ENCODE data around the gene ASAP2. TPM values are rescaled to one million over a fixed set of nuclear protein-coding genes. Genes with fewer than 3 reads are reported as not detected.
A peak's percentile ranks its signal among the peaks of the same experiment; 100 is the strongest.
"Not testable (repeated sequence)": the region's sequence is repeated elsewhere in the genome, so short reads cannot be mapped to it uniquely, and the experiment has no call there.

Gene ASAP2
- polyA plus RNA-seq, 1 donor, result 18.8 TPM

DNA sequence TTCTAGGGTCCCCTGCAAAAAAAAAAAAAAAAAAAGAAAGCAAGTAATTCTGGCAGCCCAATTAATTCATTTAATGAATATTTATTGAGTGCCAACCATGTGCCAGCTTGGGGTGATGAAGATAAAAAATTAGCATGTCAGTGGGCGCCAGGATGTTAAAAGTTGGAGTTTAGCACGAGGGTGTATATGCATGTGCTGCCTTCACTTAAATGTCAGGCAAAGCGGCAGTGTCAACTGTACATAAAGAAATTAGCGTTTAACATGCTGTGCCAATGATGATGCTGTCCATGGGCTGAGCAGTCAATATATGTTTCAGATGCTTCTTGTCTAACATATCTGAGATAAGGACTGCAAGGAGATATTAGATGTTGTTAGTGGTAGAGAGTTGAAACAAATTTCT, 49.5 kb downstream of the ASAP2 start:
- DNase-seq, result no peak

DNA sequence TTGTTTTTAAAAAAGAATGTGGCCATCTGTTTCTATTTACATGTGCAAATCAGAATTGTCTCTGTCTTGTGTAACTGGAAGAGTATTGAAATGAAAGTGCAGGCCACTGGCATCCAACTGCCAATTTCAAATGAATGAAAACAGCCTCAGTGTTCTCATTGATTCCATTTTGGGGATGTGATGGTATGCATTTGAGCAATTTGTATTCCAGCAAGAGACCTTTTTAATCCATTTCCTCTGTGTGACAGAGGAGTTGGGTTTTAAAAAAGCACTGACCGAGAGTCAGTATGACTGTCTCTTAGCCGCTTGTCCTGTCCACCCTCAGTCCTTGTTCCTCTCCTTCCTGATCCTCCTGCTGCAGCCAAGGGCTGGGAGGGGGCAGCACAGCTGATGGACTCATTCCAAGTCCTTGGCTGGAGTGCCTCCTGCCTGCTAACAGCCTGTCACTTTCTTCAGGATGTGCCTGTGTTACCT, 50.0 kb downstream of the ASAP2 start:
- no peak for DNase-seq

DNA sequence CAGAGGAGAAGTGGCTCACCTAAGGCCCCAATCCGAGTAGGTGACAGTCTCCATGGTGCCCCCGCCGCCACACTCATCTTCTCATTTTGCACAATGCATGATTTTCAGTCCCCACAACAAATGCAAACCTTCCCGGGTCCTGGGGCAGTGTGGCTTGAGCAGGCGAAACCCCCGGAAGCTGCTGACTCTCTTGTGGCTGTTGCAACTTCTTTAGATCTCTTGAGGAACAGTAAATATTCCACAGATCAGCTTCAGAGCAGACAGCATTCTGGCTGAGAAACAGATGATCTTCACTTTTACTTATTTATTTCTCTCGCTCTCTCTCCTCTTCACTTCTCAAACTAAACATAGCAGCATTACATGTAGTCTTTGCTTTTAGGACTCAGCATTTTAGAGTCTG, 51.9 kb downstream of the ASAP2 start:
- no peak for DNase-seq

DNA sequence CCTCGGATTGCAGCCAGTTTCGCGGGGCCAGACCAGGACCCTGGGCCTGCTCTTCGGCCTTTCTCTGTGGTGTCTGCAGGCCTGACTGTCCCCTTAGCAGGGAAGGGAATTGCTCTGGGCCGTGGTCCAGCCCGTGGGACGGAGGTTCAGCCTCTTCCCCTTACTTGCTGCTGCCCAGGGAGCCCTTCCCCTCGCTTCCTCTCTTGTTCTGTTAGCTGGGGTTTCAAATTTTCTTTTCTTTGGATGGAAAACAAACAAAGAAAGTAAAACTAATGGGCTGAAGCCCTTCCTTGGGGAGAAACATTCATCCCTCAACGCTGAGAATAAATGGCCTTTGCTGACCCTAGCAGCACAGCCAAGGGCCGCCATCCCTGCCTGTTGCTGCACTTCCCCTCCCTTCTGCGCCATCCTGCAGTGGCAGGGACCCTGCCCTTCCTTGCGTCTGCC, 52.4 kb downstream of the ASAP2 start:
- DNase-seq, result peak; percentile 56

DNA sequence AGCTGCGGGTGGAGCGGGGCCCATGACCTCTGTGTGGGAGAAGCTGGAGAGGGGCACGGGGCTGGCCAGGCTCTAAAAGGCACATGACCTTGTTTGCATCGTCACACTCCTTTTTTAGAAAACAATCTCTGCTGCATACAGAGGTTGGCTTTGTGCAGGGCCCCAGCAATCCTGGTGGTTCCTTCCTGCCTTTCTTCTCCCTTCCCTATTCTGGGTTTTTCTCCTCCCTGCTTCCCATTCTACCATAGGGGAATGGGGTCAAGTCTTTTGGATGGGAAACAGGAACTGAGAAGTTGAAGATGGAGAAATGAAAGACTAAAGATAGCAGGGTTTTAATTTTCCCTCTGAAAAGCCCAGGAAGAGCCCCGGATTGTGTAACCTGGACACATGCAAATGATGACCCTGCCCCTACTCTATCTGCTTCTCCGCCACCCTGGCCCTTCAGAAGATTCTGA, 53.9 kb downstream of the ASAP2 start:
- DNase-seq, result no peak

DNA sequence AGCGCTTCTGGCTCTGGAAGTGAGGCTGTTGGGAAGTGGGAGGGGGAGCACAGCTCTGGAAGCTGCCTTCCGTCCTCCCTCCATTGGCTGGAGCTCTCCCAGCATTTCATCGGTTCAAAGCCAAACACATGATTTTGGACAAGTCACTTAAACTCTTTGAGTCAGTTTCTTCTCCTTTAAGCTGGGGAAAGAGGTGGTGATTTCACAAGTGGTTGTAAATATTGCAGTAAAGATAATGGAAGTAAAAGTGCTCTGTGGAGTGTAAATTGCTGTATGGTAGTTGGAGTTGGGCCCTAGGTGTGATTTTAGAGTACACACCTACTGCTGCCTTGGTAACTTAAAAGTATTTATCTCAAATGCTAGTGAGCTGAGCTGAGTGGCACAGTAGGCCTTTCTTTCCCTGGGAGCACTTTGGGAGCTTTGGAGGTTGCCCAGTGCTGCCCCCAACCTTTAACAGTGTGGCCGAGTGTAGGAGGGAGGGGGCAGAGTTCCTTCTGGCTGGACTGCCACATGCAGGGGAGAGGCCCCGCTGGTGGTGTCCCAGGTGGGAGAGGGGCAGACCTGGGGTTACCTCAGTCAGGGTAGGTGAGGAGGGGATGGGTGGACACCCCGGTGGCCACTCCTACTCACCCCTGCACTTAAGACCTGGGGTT, 54.7 kb downstream of the ASAP2 start:
- peak; percentile 82 for DNase-seq

DNA sequence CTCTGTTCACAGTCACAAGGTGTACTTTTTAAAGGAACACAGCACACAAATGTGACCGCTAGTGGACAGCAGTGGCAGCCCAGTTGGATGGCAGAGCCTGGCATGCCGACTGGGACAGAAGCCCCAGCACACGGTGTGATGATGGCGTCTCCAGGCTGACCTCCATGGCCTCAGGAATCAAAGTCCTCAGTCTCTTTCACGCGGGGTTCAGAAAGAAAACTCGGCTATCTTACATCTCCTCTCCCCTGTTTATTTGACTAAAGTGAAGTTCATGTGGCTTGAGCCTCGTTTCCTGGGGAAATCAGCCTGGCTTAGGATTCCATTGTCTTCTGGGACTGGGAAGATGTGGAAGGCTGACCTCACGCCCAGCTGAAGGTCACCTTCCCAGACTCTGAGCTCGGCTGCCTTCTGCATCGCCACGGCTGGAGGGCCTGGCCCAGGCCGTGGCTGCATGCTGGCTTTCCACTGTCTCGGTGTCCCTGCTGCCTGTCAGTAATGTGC, 56.1 kb downstream of the ASAP2 start:
- DNase-seq, result no peak

DNA sequence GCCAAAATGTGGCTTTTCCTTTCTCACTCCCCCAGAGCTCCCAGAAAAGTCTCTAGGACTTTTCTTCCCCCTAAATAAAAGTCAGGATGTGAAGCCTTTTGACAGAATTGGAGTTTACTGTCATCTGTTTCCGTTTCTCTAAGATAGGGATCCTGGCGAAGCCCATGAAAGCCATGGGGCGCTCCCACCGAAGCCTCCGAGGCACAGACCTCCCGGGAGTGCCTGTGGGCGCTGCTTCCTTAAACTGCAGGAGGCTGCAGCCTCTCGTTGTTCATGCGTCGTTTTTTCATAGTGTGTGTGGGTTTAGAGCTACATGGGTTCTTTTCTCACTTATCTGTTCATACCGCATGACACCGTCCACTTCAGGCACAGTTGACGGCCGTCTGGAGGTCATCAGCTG, 56.8 kb downstream of the ASAP2 start:
- DNase-seq, result no peak

DNA sequence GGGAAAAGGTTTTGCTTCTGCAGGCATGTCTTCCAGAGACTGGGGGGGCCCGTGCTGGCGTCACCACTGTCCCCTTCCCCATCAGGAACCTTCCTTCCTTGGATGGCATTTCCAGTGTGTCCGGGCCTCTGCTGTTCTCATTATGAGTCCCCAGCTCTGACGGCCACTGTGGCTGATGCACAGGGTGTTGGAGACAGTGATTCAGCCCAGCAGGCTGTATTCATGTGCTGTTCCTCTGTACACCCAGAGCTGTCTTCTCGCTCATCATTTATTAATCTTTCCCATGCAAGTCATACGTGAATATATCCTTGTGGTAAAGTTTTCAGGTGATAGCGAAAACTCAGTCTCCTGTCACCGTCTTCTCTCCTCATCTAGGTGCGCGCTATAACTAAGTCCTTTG, 57.7 kb downstream of the ASAP2 start:
- DNase-seq, result no peak

DNA sequence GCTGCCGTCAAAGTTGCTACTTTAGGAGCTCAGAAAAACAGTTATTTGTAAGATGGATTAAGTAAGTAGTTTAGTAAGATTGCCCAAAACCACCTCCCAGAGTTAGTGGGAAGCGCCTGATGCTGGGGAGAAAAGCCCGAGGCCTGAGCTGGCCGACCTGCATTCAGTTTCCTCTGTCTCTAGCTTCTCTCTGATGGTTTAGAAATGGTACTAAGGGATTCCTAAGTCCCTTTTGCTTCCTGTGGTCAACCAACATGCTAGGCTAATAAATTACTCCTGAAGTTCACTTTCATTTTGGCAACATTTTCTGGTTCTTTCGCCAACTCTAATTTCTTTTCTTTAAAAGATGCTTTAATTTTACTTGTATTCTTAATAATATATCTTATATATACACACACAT, 60.1 kb downstream of the ASAP2 start:
- no peak for DNase-seq

DNA sequence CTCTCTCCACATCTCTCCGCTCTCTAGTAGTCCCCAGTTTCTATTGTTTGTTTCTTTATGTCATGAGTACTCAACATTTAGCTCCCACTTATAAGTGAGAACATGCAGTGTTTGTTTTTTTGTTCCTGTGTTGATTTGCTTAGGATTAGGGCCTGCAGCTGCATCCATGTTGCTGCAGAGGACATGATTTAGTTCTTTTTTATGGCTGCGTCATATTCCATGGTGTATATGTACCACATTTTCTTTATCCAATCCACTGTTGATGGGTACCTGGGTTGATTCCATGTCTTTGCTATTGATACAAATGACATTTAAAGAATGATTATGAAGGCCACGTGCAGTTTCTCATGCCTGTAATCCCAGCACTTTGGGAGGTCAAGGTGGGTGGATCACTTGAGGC, 60.7 kb downstream of the ASAP2 start:
- not testable (repeated sequence) for DNase-seq

DNA sequence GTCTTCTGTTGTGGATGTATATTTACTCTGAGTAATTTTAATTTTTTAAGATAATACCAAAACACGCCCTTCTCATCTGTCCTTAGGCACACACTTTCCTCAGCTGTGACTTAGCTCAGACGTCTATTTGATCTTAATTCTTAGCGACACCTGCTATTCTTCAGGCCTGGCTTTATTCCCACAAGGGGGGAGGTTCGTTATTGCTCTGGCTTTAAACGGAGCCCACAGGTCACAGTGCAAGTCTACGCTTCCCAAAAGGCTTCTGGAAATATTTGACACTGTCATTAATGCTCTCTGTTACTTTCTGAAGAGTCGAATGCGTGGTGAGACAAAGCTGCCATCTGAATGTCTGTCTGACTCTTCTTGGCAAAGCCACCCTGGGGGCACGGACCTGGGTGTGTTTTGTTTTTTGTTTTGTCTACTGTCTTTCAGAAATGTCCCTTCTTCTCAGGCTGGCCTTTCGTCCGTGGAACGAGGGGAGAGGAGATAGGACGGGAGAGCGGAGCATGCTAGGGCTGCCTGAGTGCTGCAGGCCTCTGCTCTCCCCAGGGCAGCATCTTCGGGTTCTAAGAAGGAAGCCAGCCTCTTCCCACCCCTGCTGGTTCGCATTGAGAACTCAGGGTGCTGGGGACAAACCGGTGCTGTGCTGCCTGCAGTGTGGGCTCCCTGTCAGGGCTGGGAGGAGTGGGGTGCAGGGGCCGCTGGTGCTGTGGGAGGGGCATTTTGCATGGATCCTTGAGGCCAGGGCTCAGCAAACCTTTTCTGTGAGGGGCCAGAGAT, 61.9 kb downstream of the ASAP2 start:
- no peak for DNase-seq

DNA sequence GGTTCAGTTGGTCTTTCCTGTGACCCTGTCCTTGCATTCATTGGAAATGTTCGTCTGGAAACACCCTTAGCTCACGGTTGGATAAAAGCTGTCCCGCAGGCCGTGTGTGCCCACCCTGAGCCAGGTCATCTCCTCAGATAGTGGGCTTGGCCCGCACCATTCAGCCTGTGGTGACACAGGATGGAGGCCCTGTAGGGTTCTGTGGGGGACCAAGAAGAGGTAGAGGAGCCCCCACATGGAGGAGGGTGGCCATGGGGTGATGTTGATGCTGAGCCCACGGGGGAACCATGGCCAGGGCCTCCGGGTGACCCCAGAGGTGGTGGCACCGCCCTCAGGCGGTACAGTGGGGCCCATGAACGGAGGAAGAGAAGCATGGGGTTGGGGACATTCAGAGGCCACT, 62.7 kb downstream of the ASAP2 start:
- DNase-seq, result no peak

DNA sequence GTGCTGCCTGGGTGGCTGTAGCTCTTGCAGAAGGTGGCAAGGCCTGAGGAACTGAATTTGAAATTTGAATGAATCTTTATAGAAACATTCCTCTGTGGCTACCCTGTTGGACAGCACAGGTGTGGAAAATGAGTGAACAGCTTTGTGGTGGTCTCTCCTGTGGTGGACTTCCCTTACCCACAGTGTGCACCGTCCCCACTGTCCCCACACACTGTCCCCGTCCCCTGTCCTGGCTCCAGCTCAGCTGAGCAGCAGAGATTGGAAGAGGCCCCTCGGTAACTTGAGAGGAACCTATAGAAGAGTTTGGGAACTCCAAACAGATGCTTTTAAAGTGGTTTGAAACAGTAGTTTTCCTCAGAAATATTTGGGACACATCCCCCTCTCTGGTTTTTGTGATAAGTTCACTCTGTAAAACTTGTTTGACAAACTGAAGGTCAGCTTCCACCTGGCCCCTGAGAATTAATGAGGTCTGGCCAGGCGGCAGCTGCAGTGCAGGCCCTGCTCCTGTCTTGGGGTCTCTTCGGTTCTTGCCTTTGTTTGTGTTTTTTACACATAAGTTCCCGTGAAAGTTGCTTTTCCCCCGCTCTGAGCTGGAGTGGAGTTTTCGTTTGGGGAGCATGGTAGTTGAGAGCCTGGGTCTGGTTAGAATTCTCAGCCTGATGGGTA, 63.2 kb downstream of the ASAP2 start:
- no peak for DNase-seq

DNA sequence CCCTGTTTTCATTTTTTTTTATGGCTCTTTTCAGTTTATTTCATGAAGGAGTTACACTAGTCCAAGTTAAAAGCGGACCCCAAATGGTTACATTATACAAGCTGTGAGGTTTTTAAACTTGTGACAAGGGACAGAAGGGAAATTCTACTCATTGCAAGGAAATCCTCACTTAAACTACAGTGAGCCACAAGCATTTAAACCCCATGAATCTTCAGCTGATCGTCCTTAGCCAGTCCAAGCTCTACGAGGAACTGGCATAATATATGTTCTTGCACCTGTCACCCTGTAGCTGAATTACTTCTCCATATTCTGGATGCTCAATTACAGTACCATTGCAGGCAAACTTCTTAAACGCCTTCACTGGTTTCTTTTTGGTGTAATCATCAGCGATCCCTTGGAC, 64.5 kb downstream of the ASAP2 start:
- no peak for DNase-seq

DNA sequence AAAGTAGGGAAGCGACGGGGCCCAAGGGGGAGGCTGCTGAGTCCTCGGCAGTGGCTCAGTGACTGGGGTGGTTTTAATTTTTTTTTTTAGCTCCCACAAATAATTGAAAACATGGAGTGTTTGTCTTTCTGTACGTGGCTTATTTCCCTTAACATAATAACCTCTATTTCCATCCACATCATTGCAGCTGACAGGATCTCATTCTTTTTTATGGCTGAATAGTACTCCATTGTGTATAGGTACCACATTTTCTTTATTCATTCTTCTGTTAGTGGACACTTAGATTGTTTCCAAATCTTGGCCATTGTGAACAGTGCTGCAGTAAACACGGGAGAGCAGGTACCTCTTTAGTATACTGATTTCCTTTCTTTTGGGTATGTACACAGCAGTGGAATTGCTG, 65.1 kb downstream of the ASAP2 start:
- DNase-seq, result no peak

DNA sequence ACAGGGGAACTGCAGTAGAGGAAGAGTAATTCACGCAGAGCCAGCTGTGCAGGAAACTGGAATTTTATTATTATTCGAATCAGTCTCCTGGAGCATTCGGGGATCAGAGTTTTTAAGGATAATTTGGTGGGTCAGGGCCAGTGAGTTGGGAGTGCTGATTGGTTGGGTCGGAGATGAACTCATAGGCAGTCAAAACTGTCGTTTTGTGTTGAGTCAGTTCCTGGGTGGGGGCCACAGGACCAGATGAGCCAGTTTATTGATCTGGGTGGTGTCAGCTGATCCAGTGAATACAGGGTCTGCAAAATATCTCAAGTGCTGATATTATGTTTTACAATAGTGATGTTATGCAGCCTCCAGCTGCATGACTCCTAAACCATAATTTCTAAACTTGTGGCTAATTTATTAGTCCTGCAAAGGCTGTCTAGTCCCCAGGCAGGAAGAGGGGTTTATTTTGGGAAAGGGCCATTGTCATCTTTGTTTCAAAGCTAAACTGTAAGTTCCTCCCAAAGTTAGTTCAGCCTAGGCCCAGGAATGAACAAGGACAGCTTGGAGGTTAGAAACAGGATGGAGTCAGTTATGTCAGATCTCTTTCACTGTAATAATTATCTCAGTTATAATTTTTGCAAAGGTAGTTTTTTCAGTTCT, 67.0 kb downstream of the ASAP2 start:
- DNase-seq, result no peak

DNA sequence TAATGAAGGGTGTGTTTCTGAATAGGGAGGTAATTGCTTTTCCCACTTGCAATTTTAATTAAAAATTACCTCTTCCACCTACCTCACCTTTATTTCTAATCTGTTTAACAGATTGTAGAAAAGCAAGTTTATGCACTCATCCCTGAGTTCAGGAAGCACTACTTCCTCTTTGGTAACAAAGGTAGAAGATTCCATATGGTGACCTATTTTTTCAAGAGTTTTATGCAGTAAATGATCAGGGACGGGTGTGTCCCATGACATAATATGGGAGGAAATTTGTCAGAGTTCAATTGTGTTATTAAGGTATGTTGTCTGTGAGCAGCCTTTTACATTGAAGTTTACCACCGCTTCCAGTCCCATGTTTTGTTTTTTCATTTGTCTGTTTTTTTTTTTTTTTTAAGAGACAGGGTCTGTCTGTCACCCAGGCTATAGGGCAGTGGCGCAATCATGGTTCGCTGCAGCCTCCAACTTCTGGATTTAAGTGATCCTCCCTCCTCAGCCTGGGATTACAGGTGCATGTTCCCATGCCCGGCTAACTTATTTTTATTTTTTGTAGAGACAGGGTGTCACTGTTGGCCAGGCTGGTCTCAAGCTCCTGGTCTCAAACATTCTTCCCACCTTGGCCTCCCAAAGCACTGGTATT, 68.2 kb downstream of the ASAP2 start:
- no peak for DNase-seq

DNA sequence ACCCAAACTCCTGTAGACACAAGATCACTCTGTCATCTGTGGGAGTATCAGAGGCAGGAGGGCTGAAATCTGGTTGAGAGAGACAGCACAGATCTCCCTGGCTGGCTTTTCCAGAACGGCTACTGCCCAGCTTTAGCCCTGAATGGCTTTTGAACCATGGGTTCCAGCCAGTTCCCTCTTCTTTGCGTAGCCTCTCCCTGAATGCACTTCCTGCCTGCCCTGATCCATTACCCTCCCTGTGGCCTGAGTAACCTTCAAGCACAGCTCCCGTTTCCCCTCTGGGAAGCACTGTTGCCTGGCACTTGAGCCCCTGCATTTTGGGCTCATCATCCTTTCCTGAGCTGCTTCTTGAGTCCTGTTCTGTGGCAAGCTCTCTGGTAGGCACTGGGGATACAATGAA, 68.8 kb downstream of the ASAP2 start:
- no peak for DNase-seq

DNA sequence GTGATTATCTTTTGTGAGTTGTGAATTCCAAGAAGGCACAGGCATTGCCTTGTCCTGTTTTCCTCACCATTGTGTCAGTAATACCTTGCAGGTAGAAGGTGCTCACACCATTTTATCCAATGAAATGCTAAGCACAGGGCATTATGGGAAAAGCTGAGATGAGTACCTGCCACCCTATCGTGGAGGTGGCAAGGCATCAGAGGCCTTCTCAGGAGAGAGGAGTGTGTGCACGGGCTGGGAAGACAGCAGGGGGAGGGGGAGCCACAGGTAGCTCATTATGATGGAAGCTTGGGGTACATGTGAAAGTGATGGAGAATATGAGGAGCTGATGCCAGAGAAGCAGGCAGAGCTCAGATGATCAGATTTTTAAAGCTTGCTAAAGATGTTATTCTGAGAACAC, 69.5 kb downstream of the ASAP2 start:
- no peak for DNase-seq

DNA sequence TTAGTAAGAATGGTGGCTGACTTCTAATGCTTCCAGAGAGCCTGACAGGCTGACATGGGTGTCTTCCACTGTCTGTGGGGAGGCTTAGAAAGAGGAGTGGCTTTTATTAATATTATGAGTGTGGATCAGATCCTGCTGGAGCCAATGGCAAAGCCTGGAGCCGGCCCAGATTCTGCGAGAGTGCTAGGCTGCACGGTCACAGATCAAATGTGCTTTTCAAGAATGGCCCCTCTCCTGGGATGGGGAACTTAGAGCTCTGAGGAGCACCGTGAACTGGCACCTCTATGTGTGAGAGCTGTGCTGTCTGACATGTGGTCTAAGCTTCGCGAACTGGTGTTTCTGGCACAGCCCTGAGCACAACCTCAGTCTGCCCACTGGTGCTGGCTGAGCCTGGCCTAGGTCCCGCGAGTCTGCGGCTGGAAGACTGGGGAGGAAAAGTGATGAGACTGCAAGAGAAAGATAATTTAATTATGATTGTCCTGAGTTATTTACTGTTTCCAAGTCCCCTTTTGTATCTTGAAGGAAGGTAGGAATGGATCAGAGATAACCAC, 70.4 kb downstream of the ASAP2 start:
- DNase-seq, result no peak

DNA sequence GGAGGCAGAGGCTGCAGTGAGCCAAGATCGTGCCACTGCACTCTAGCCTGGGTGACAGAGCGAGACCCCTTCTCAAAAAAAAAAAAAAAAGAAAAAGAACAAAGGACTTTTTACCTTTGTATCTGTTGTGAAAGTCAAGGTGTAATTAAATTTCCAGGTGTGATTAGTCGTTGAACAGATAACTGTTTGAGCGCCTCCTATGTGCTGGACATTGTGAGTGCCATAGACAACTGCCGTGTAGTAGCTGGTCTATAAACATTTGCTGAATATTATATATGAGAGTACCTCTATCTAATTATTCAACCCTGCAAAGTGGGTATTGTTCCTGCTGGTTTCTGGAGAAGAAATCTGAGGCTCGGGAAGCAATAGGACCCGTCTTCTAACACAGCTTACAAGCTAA, 71.8 kb downstream of the ASAP2 start:
- no peak for DNase-seq

Data from hindlimb muscle (tissue), 1 donor.